ENCODE results near the gene THSD7B.

THSD7B gene

DNA sequence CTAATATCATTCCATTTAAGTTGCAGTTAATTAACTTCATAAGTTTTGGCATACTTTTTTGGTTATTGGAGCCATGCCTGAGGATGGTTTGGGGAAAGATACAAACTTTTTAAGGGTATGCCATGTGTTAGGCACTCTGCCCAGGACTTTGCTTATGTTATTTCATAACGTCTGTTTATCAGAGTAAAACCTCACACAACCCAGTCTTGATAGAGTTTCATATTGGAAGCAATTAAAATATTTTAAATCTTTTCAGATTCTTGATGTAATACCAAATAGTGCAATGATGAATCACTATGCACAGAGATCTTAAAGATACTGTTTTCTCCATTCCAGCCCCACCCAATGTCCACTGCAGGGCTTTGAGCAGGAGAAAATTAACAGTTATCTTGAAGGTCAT is 669.8 kb downstream of the THSD7B start:
- H3K4me1 ChIP-seq (ENCODE audit: control insufficient read depth, insufficient read depth, low read length) = 0 out of 2 replicates have a peak, but pooled peaks cover 3% of the 10 kb centered on the region
- H3K9me3 ChIP-seq (ENCODE audit: control insufficient read depth, insufficient read depth, low read length) = no peaks in the 10 kb centered on the region
- H3K27ac ChIP-seq (ENCODE audit: low read depth, low read length) = no peak overlapping the region
- H3K36me3 ChIP-seq (ENCODE audit: control insufficient read depth, insufficient read depth, low read length) = no peaks in the 10 kb centered on the region
- no peak overlapping the region for H3K9ac ChIP-seq (ENCODE audit: low read depth, low read length)
- H3K27me3 ChIP-seq (ENCODE audit: control insufficient read depth, insufficient read depth, low read length) = no peaks in the 10 kb centered on the region
- H3K4me3 ChIP-seq (ENCODE audit: low read depth, low read length) = no peak overlapping the region

DNA sequence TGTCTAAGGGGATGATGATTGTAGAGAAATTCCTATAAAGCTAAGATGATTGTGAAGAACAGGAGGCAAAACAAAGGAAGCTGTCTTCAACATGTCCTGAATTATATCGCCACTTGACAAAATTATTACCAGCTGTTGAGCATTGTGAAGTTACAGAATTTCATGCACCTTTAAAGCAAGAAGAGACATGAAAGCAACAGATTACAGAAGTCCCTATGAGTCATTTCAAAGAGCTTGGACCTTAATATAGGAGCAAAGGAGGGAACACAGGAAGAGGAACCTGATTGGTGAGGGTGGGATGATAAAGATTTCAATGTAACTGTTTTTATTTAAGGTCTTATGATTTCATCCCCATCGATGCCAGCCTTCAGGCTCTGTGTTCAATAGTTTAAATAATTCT is 672.0 kb downstream of the THSD7B start:
- Histone ChIP-seq H3K9ac (ENCODE audit: low read depth, low read length) (no peak overlapping the region), H3K4me3 (ENCODE audit: low read depth, low read length) (no peak overlapping the region), H3K9me3 (ENCODE audit: control insufficient read depth, insufficient read depth, low read length) (no peaks in the 10 kb centered on the region), H3K27ac (ENCODE audit: low read depth, low read length) (no peak overlapping the region), H3K4me1 (ENCODE audit: control insufficient read depth, insufficient read depth, low read length) (0 out of 2 replicates have a peak, but pooled peaks cover 5% of the 10 kb centered on the region), H3K36me3 (ENCODE audit: control insufficient read depth, insufficient read depth, low read length) (no peaks in the 10 kb centered on the region), H3K27me3 (ENCODE audit: control insufficient read depth, insufficient read depth, low read length) (no peaks in the 10 kb centered on the region)

DNA sequence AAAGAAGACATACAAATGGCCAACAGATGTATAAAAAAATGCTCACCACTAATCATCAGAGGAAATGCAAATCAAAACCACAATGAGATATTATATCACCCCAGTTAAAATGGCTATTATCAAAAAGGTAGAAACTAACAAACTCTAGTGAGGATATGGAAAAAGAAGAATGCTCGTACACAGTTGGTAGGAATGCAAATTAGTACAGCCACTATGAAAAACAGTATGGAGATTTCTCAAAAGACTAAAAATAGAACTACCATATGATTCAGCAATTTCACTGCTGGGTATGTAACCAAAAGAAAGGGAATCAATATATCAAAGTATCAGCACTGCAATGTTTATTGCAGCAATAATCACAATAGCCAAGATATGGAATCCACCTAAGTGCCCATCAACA is 679.6 kb downstream of the THSD7B start:
- Histone ChIP-seq H3K9me3 (ENCODE audit: control insufficient read depth, insufficient read depth, low read length) (no peaks in the 10 kb centered on the region), H3K27me3 (ENCODE audit: control insufficient read depth, insufficient read depth, low read length) (no peaks in the 10 kb centered on the region), H3K4me1 (ENCODE audit: control insufficient read depth, insufficient read depth, low read length) (peaks cover 12% of the 10 kb centered on the region)

GRCh38 chr2:137449454-137449853 is 684.1 kb downstream of the THSD7B start:
- no peak overlapping the region for H3K4me3 ChIP-seq (ENCODE audit: low read depth, low read length)
- no peaks in the 10 kb centered on the region for H3K27me3 ChIP-seq (ENCODE audit: control insufficient read depth, insufficient read depth, low read length)
- no peaks in the 10 kb centered on the region for H3K4me1 ChIP-seq (ENCODE audit: control insufficient read depth, insufficient read depth, low read length)
- H3K27ac ChIP-seq (ENCODE audit: low read depth, low read length) = no peak overlapping the region
- H3K36me3 ChIP-seq (ENCODE audit: control insufficient read depth, insufficient read depth, low read length) = no peaks in the 10 kb centered on the region
- H3K9ac ChIP-seq (ENCODE audit: low read depth, low read length) = no peak overlapping the region
- H3K9me3 ChIP-seq (ENCODE audit: control insufficient read depth, insufficient read depth, low read length) = no peaks in the 10 kb centered on the region

More for the DNA sequence above, 679.6 kb downstream of the THSD7B start:
- no peak overlapping the region for H3K9ac ChIP-seq (ENCODE audit: low read depth, low read length)
- no peak overlapping the region for H3K27ac ChIP-seq (ENCODE audit: low read depth, low read length)
- no peaks in the 10 kb centered on the region for H3K36me3 ChIP-seq (ENCODE audit: control insufficient read depth, insufficient read depth, low read length)
- no peak overlapping the region for H3K4me3 ChIP-seq (ENCODE audit: low read depth, low read length)

DNA sequence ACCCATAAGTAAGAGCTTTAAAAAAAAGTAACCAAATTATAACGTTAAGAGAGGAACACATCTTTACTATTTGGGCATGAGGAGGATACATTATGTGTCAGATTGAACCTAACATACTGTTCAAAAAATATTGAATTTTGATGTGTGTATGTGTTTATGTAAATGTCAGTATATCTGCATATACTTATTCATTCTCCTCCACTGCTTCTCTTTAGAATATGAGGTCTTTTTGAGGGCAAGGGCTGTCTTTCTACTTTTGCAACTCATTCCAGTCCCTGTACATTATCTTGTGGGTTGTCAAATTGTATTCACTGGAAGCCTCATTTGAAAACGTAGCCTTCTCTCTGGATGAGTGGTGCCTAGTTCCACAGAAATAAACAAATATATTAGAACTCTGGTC is 689.5 kb downstream of the THSD7B start:
- no peaks in the 10 kb centered on the region for H3K4me1 ChIP-seq (ENCODE audit: control insufficient read depth, insufficient read depth, low read length)
- H3K27ac ChIP-seq (ENCODE audit: low read depth, low read length) = no peak overlapping the region
- H3K27me3 ChIP-seq (ENCODE audit: control insufficient read depth, insufficient read depth, low read length) = no peaks in the 10 kb centered on the region
- H3K4me3 ChIP-seq (ENCODE audit: low read depth, low read length) = no peak overlapping the region
- H3K36me3 ChIP-seq (ENCODE audit: control insufficient read depth, insufficient read depth, low read length) = no peaks in the 10 kb centered on the region
- H3K9ac ChIP-seq (ENCODE audit: low read depth, low read length) = no peak overlapping the region
- no peaks in the 10 kb centered on the region for H3K9me3 ChIP-seq (ENCODE audit: control insufficient read depth, insufficient read depth, low read length)

GRCh38 chr2:137467246-137467862 is 702.0 kb downstream of the THSD7B start:
- no peak overlapping the region for H3K27ac ChIP-seq (ENCODE audit: low read depth, low read length)
- H3K27me3 ChIP-seq (ENCODE audit: control insufficient read depth, insufficient read depth, low read length) = no peaks in the 10 kb centered on the region
- peaks cover 7% of the 10 kb centered on the region for H3K4me1 ChIP-seq (ENCODE audit: control insufficient read depth, insufficient read depth, low read length)
- H3K9me3 ChIP-seq (ENCODE audit: control insufficient read depth, insufficient read depth, low read length) = no peaks in the 10 kb centered on the region
- no peak overlapping the region for H3K9ac ChIP-seq (ENCODE audit: low read depth, low read length)
- no peaks in the 10 kb centered on the region for H3K36me3 ChIP-seq (ENCODE audit: control insufficient read depth, insufficient read depth, low read length)
- H3K4me3 ChIP-seq (ENCODE audit: low read depth, low read length) = no peak overlapping the region

DNA sequence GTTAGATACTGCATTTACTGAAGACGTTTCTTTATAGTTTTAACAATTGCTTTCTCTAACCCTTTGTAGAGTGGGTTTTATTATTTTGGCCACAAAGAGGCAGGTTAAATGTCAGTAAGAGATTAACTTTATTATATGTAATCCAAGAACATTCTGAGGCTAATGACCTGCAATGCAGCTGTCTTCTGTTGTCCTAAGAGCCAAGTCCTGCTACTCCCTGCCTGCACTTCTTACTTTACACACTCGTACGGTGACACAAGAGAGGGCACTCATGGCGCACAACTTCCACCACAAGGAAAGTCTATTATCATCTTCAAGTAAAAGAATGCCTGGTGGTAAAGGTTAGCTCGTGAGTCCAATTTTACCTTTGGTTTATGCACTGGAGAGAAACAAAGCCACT is 727.9 kb downstream of the THSD7B start:
- no peaks in the 10 kb centered on the region for H3K27me3 ChIP-seq (ENCODE audit: control insufficient read depth, insufficient read depth, low read length)
- H3K4me1 ChIP-seq (ENCODE audit: control insufficient read depth, insufficient read depth, low read length) = no peaks in the 10 kb centered on the region
- no peaks in the 10 kb centered on the region for H3K9me3 ChIP-seq (ENCODE audit: control insufficient read depth, insufficient read depth, low read length)
- H3K4me3 ChIP-seq (ENCODE audit: low read depth, low read length) = no peak overlapping the region
- H3K27ac ChIP-seq (ENCODE audit: low read depth, low read length) = no peak overlapping the region
- H3K9ac ChIP-seq (ENCODE audit: low read depth, low read length) = no peak overlapping the region
- no peaks in the 10 kb centered on the region for H3K36me3 ChIP-seq (ENCODE audit: control insufficient read depth, insufficient read depth, low read length)

DNA sequence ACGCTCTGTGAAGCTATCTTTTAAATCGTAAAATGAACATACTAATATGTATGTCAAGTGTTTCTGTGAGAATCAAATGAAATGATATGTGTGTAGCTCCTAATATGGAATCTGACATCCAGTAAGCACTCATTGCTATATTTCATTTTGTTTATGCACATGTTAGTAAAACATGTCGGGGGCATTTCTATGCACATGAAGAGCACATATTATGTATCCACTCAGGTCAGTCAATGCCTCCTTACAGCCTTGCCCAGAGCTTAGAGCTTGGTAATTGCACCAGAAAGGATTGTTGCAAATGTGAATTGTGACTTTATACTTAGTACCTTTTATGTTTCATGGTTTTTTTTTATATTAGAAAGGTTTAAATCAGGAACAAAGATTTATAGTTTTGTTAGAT is 735.3 kb downstream of the THSD7B start:
- Histone ChIP-seq H3K9ac (ENCODE audit: low read depth, low read length) (no peak overlapping the region), H3K36me3 (ENCODE audit: control insufficient read depth, insufficient read depth, low read length) (no peaks in the 10 kb centered on the region), H3K4me1 (ENCODE audit: control insufficient read depth, insufficient read depth, low read length) (no peaks in the 10 kb centered on the region), H3K4me3 (ENCODE audit: low read depth, low read length) (no peak overlapping the region), H3K27ac (ENCODE audit: low read depth, low read length) (no peak overlapping the region), H3K9me3 (ENCODE audit: control insufficient read depth, insufficient read depth, low read length) (no peaks in the 10 kb centered on the region), H3K27me3 (ENCODE audit: control insufficient read depth, insufficient read depth, low read length) (no peaks in the 10 kb centered on the region)

DNA sequence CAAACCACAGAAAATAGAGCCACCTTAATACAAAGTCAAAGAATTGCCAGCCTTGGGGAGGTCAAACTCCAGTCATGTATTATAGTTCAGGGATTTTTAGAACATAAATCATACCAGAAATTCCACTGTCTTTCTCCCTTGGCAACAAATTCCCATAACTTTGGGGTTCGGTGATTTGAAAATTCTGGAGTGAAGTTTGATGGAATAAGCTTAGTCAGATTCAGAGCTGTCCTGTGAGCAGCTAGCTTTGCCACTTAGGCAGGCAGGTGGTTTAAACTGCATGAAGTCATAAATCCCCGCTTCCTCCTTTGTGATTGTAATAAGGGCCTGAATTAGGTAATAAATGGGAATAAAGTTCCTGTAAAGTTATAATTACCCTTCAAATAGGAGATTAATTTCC is 741.9 kb downstream of the THSD7B start:
- H3K27ac ChIP-seq (ENCODE audit: low read depth, low read length) = no peak overlapping the region
- H3K9ac ChIP-seq (ENCODE audit: low read depth, low read length) = no peak overlapping the region
- H3K4me3 ChIP-seq (ENCODE audit: low read depth, low read length) = no peak overlapping the region
- 0 out of 2 replicates have a peak, but pooled peaks cover 19% of the 10 kb centered on the region for H3K4me1 ChIP-seq (ENCODE audit: control insufficient read depth, insufficient read depth, low read length)
- H3K36me3 ChIP-seq (ENCODE audit: control insufficient read depth, insufficient read depth, low read length) = no peaks in the 10 kb centered on the region
- no peaks in the 10 kb centered on the region for H3K27me3 ChIP-seq (ENCODE audit: control insufficient read depth, insufficient read depth, low read length)
- H3K9me3 ChIP-seq (ENCODE audit: control insufficient read depth, insufficient read depth, low read length) = no peaks in the 10 kb centered on the region

DNA sequence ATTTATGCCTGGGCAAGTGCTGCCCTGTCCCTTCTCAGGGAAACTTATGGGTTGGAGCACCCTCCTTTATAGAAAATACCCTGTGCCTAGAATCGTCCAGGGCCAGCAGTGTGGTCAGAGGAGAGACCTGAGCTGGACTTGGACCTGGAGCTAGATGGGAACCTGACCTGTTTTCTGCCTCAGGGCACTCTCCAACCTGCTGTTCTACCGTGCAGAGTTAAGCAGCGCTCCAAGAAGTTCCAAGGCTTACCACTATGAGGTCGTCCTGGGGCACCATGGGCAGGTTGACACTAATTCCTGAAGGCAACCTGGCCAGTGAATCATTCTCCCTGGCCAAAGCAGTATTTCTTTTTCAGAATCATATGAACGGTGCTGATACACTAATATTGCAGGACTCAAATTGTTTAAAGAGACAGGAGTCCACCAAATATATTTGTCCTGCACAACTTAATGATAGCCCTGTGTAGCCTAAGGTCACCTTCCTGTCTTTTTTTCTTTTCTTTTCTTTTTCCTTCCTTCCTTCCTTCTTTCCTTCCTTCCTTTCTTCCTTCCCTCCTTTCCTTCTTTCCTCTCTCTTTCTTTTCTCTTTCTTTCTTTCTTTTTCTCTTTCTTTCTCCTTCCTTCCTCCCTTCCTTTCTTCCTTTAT is 743.5 kb downstream of the THSD7B start:
- Histone ChIP-seq H3K4me3 (ENCODE audit: low read depth, low read length) (no peak overlapping the region), H3K27ac (ENCODE audit: low read depth, low read length) (no peak overlapping the region), H3K4me1 (ENCODE audit: control insufficient read depth, insufficient read depth, low read length) (0 out of 2 replicates have a peak, but pooled peaks cover 19% of the 10 kb centered on the region), H3K9ac (ENCODE audit: low read depth, low read length) (no peak overlapping the region), H3K9me3 (ENCODE audit: control insufficient read depth, insufficient read depth, low read length) (no peaks in the 10 kb centered on the region), H3K27me3 (ENCODE audit: control insufficient read depth, insufficient read depth, low read length) (no peaks in the 10 kb centered on the region), H3K36me3 (ENCODE audit: control insufficient read depth, insufficient read depth, low read length) (no peaks in the 10 kb centered on the region)

DNA sequence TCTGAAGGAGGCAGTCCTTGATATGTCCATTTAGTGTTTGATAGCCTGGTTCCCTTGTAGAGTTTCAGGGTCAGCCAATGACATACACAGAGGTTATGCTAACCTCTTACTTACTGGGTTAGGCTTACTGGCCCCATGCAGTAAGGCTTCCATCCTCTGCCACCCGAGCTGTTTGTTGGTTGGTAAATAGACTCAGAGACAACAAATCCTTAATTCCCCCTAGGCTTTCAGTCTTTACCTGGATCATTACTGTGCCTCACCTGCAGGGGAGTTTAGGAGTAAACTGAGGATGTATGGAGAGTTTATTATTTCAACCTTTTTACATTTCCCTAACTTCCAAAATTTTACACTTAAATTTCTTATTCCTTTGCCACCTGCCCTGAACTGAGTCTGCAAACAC is 746.2 kb downstream of the THSD7B start:
- no peaks in the 10 kb centered on the region for H3K9me3 ChIP-seq (ENCODE audit: control insufficient read depth, insufficient read depth, low read length)
- no peaks in the 10 kb centered on the region for H3K36me3 ChIP-seq (ENCODE audit: control insufficient read depth, insufficient read depth, low read length)
- H3K27ac ChIP-seq (ENCODE audit: low read depth, low read length) = no peak overlapping the region
- H3K9ac ChIP-seq (ENCODE audit: low read depth, low read length) = no peak overlapping the region
- no peak overlapping the region for H3K4me3 ChIP-seq (ENCODE audit: low read depth, low read length)
- H3K4me1 ChIP-seq (ENCODE audit: control insufficient read depth, insufficient read depth, low read length) = 0 out of 2 replicates have a peak, but pooled peaks cover 15% of the 10 kb centered on the region
- H3K27me3 ChIP-seq (ENCODE audit: control insufficient read depth, insufficient read depth, low read length) = no peaks in the 10 kb centered on the region
